ENCODE measurements around the gene ST6GALNAC5. TPM values are rescaled to one million over a fixed set of nuclear protein-coding genes. Genes with fewer than 3 reads are reported as not detected.
"Not testable (repeated sequence)": the region's sequence is repeated elsewhere in the genome, so short reads cannot be mapped to it uniquely, and the experiment has no call there.

The ST6GALNAC5 gene
- total RNA-seq, 2 experiments from 2014 or later = not detected

DNA sequence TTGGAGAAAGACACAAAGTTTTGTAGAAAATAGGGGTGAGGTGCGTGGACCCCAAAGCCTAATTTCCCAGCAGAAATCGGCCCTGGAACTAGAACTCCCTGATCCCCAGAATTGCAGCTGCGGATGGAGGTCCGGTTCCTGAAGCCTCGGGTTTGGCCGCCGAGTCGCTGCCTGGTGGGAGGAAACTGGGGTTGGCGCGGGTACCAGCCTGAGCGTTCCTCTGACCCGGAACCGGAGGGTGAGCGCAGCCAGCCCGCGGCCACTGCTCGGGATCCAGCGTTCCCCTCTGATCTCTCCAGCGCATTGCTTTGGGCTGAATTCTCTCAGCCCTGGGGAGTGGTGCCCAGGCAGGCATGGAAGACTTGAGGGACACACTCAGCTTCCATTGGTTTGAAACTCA is 1.6 kb downstream of the ST6GALNAC5 start:
- peaks cover 51% of the 10 kb centered on the region for H3K27me3 Mint-ChIP-seq
- intact Hi-C loops (cut with DNase I, micrococcal nuclease) = loop anchor here in 1 of 2 experiments (10.0 kb wide), 1 partner anchor 714 kb away; no protein-coding TSS in a partner anchor
- H3K9me3 Mint-ChIP-seq (ENCODE audit: low read depth) = no peaks in the 10 kb centered on the region
- DNase-seq (peak; percentile 8), ATAC-seq (no peak)
- H3K27ac Mint-ChIP-seq = no peak overlapping the region
- peak overlapping the region; percentile 30 for H3K4me3 Mint-ChIP-seq
- peaks cover 7% of the 10 kb centered on the region for H3K4me1 Mint-ChIP-seq
- CTCF ChIA-PET = no interaction called here
- POLR2A ChIA-PET = no interaction called here
- H3K36me3 Mint-ChIP-seq (ENCODE audit: low read depth) = no peaks in the 10 kb centered on the region

DNA sequence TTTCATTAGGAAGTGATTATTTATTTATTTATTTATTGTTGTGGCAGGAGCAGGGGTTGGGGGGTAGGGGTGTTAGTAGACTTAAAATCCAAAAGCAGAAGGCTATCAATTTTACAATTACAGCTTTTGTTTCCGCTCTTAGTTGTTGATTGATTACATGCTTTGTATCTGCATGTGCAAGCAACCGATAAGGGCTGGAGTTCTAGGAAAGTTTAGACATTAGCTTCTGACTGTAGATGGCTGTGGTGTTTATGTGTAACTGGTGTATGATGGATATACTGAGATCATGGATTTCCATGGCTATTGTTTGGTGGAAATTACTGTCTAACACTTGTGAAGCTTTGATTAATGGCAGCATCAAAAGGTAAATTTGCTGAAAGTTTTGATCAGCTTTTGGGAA is 2.8 kb downstream of the ST6GALNAC5 start:
- H3K27ac Mint-ChIP-seq = no peak overlapping the region
- CTCF ChIA-PET = no interaction called here
- intact Hi-C loops (cut with DNase I, micrococcal nuclease) = no loop called here
- POLR2A ChIA-PET = no interaction called here
- no peak overlapping the region for H3K4me3 Mint-ChIP-seq
- DNase-seq = no peak
- peaks cover 47% of the 10 kb centered on the region for H3K27me3 Mint-ChIP-seq
- no peaks in the 10 kb centered on the region for H3K9me3 Mint-ChIP-seq (ENCODE audit: low read depth)
- peaks cover 7% of the 10 kb centered on the region for H3K4me1 Mint-ChIP-seq
- no peak for ATAC-seq
- H3K36me3 Mint-ChIP-seq (ENCODE audit: low read depth) = no peaks in the 10 kb centered on the region

DNA sequence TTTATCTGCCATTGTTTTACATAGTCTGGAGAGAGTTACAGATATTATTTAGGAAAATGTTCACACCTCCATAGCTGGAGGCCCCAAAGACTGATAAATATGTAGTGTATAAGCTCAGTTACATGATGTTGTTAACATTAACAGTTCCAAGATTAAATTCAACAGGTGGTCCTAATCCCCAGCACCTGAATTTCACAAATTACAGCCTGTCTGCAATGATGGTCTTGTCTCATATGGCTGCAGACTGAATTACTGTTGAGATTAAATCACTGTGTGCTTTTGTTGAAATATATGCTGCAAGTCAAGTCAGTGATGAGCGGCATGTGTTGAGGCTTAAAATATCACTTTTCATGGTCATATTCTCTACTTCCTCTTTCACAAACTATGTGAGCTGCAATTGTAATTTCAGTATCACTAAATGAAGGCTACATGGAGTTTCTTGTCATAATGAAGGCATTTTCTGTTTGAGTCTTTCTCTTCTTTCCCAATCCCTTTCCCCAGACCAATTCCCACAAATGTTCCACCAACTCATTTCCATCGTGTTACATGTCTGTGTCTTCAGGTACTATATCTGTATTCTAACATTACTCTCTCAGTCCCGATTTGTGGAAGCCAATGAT is 4.2 kb downstream of the ST6GALNAC5 start:
- H3K27ac Mint-ChIP-seq = no peak overlapping the region
- peaks cover 35% of the 10 kb centered on the region for H3K27me3 Mint-ChIP-seq
- POLR2A ChIA-PET = no interaction called here

DNA sequence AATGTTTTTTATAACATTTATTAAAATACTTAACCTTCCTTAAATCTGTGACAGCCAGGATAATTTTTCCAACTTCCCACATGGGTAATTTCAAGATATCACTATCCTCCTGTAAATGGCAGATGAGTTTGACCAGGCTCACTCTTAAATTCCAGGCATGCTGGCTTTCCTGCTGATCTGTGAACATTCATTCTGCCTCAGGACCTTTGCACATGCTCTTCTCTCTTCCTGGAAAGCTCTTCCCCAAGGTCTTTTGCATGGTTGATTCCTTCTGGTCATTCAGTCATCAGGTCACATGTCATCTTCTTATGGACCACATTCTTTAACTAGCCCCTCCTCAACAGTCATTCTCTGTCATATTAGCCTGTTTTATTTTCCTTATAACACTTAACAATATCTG is 5.7 kb downstream of the ST6GALNAC5 start:
- H3K9me3 Mint-ChIP-seq (ENCODE audit: low read depth) = no peaks in the 10 kb centered on the region
- DNase-seq (no peak), ATAC-seq (no peak)
- H3K27ac Mint-ChIP-seq = no peak overlapping the region
- H3K36me3 Mint-ChIP-seq (ENCODE audit: low read depth) = no peaks in the 10 kb centered on the region
- ChIA-PET POLR2A (no interaction called here), CTCF (no interaction called here)
- peaks cover 5% of the 10 kb centered on the region for H3K4me1 Mint-ChIP-seq
- peaks cover 27% of the 10 kb centered on the region for H3K27me3 Mint-ChIP-seq
- H3K4me3 Mint-ChIP-seq = no peak overlapping the region
- intact Hi-C loops (cut with DNase I, micrococcal nuclease) = no loop called here

More for the DNA sequence above, 4.2 kb downstream of the ST6GALNAC5 start:
- Mint-ChIP-seq H3K9me3 (ENCODE audit: low read depth) (no peaks in the 10 kb centered on the region), H3K4me3 (no peak overlapping the region), H3K36me3 (ENCODE audit: low read depth) (no peaks in the 10 kb centered on the region), H3K4me1 (peaks cover 7% of the 10 kb centered on the region)
- DNase-seq (no peak), ATAC-seq (no peak)
- CTCF ChIA-PET = interaction anchor here (0.7 kb wide), 1 partner anchor 187 kb away, joined by 3 read pairs; no protein-coding TSS in a partner anchor
- intact Hi-C loops (cut with DNase I, micrococcal nuclease) = no loop called here

DNA sequence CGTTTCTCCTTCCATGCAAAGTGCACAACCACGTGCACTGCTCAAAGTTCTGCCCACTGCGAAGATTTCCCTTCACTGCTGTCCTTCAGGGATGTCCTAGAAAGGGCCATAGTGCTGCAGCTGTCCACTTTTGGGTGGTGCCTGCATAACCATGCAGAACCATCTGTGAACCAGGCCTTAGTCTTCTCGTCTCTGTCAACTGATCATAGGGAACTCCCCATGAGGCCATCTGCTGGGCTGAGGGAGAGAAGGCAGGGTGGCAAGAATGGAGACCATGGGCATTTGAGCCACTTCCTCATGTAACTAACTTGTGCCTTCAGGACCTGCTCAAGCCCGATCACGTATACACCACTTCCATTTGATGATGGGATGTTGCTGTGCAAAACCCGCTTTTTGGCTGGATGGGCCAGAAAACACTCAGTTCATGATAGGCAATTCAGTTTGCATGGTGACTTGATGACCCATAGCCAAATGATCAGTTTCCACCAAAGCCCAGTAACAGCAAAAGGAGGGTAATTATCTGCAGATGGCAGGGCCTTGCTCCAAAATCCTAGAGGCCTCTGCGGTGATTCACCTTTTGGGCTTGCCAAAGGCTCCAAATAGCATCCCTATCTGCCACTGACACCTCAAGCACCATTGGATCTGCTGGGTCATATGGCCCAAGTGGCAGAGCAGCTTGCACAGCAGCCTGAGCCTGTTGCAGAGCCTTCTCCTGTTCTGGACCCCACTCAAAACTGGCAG is 9.5 kb downstream of the ST6GALNAC5 start:
- CTCF ChIA-PET = no interaction called here
- no peak overlapping the region for H3K27ac Mint-ChIP-seq
- intact Hi-C loops (cut with DNase I, micrococcal nuclease) = no loop called here
- no peak for DNase-seq
- no peaks in the 10 kb centered on the region for H3K36me3 Mint-ChIP-seq (ENCODE audit: low read depth)
- ATAC-seq = no peak
- POLR2A ChIA-PET = no interaction called here
- no peak overlapping the region for H3K4me3 Mint-ChIP-seq
- H3K4me1 Mint-ChIP-seq = no peaks in the 10 kb centered on the region
- H3K27me3 Mint-ChIP-seq = peaks cover 6% of the 10 kb centered on the region
- H3K9me3 Mint-ChIP-seq (ENCODE audit: low read depth) = no peaks in the 10 kb centered on the region

DNA sequence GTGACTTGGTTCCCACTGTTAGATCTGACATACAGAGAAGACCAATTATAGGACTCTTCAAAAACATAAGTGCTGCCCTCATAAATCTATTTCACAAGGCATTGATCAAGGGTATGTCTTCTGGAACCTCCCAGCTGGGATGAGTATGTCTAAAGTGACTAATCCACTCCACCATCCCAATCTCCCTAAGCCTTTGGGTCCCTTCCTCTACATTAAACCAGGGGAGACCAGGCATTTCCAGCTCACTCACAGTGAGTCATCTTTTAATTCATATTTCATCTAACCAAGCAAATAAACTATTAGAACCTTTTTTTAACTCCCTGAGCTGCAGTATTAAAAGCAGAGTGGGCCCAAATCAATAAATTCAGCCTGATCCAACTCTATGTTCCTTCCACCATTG is 11.7 kb downstream of the ST6GALNAC5 start:
- H3K27ac Mint-ChIP-seq; DNase-seq; H3K4me3 Mint-ChIP-seq; H3K36me3 Mint-ChIP-seq (ENCODE audit: low read depth); H3K4me1 Mint-ChIP-seq; CTCF ChIA-PET; intact Hi-C loops (cut with DNase I, micrococcal nuclease); H3K27me3 Mint-ChIP-seq; POLR2A ChIA-PET; ATAC-seq; H3K9me3 Mint-ChIP-seq (ENCODE audit: low read depth): not testable (repeated sequence)

DNA sequence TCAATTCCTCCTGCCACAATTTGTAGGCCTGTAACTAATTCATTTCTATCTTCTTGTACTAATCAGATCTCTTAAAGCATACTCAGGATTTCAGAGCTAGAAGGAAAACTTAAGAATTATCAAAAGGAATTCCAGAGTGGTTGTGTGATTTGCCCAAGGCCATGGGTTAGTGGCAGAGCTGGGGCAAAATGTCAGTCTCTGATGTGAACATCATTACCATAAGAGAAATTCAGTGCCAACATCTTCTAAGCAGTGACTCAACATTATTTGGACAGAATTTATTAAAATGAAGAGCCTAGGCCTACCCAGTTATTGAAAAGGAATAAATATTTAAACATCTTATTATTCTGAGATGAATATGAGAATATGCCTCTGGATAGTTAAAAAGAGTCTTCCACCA is 14.5 kb downstream of the ST6GALNAC5 start:
- intact Hi-C loops (cut with DNase I, micrococcal nuclease) = no loop called here
- no peaks in the 10 kb centered on the region for H3K36me3 Mint-ChIP-seq (ENCODE audit: low read depth)
- DNase-seq (no peak), ATAC-seq (no peak)
- H3K4me1 Mint-ChIP-seq = no peaks in the 10 kb centered on the region
- H3K9me3 Mint-ChIP-seq (ENCODE audit: low read depth) = no peaks in the 10 kb centered on the region
- POLR2A ChIA-PET = no interaction called here
- CTCF ChIA-PET = no interaction called here
- no peak overlapping the region for H3K4me3 Mint-ChIP-seq
- H3K27me3 Mint-ChIP-seq = peaks cover 2% of the 10 kb centered on the region
- no peak overlapping the region for H3K27ac Mint-ChIP-seq

DNA sequence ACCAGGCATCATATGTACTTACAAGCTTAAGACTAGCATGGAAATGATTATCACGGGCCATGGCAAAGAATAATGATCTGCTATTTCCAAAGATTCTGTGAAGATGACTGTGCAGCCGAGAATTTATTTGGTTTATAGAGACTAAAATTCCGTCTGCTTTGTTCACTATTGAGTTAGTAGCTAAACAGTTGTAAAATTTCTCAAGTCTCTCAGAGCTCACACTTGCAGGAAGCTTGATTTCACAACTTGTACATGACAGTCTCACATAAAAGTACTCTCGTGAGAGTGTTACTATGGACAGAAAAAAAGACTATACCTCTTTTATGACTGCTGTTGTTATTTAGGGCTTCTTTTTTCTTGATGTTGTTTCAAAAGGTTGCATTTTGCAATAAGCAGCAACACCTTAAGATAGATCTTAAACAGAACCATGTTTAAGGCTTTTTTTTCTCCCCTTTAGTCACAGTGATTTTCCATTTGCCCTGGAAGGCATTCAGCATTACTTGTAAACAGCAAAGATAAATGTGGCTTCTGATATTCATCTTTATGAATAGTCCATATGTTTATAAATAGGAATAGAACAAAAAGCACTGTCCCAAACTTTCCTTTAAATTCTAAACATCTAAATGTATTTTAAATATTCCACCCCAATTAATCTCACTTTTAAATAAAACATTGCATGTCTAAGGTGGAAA is 24.8 kb downstream of the ST6GALNAC5 start:
- H3K27ac Mint-ChIP-seq = no peak overlapping the region
- DNase-seq (no peak), ATAC-seq (no peak)
- no peaks in the 10 kb centered on the region for H3K36me3 Mint-ChIP-seq (ENCODE audit: low read depth)
- peaks cover 12% of the 10 kb centered on the region for H3K27me3 Mint-ChIP-seq
- no peak overlapping the region for H3K4me3 Mint-ChIP-seq
- no peaks in the 10 kb centered on the region for H3K9me3 Mint-ChIP-seq (ENCODE audit: low read depth)
- H3K4me1 Mint-ChIP-seq = no peaks in the 10 kb centered on the region
- CTCF ChIA-PET = no interaction called here
- intact Hi-C loops (cut with DNase I, micrococcal nuclease) = no loop called here
- POLR2A ChIA-PET = no interaction called here

DNA sequence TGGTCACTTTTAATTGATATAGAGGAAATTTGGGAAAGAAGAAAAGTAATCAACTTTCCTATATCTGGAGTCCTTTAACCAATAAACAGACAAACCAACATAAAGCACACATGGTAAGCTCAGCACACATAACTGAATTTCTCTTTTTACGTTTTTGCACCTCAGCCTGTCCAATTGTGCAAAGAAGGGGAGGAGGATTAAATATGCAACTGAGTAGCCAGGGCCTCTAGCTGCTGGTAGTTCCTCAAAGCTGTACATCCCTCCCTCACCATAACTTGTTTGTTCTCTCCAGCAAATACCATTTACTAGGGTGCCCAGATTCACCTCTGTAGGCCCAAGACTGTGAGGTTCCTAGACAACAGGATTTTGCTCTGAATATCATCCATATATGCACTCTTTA is 25.4 kb downstream of the ST6GALNAC5 start:
- H3K27me3 Mint-ChIP-seq = peaks cover 12% of the 10 kb centered on the region
- DNase-seq = no peak
- ChIA-PET POLR2A (no interaction called here), CTCF (no interaction called here)
- no peak for ATAC-seq
- H3K27ac Mint-ChIP-seq = no peak overlapping the region
- no peak overlapping the region for H3K4me3 Mint-ChIP-seq
- intact Hi-C loops (cut with DNase I, micrococcal nuclease) = no loop called here
- no peaks in the 10 kb centered on the region for H3K9me3 Mint-ChIP-seq (ENCODE audit: low read depth)
- no peaks in the 10 kb centered on the region for H3K4me1 Mint-ChIP-seq
- H3K36me3 Mint-ChIP-seq (ENCODE audit: low read depth) = no peaks in the 10 kb centered on the region

DNA sequence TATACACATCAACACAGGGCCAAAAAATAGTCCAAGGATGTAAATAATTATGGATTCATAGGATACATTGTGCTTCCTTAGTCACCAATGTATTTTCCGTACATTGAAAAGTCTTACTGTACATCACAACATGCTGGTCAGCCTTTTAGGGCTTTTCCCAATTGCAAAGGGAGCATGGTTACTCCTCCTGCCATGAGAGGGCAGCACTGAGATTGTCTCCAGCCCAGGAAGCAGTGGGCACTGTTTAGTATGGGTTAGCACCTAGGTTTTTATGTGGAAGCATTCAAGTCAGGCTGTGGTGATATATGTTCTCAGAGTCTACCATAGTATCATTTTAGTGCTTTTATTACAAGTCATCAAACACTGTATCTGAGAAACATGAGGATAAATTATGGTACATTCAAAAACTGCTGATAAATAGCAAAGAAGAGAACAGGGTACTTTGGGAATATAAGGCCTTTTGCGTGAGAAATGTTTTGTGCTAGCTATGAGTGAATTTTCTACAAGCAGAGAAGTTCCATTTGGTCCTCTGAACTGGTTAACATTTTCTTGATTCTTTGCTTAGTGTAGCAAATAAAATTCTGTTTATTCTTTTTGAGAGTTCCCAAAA is 34.0 kb downstream of the ST6GALNAC5 start:
- CTCF ChIA-PET = no interaction called here
- POLR2A ChIA-PET = no interaction called here
- no peaks in the 10 kb centered on the region for H3K36me3 Mint-ChIP-seq (ENCODE audit: low read depth)
- intact Hi-C loops (cut with DNase I, micrococcal nuclease) = loop anchor here (2.0 to 5.0 kb wide), 4 partner anchors 226 to 1211 kb away; no protein-coding TSS in a partner anchor
- ATAC-seq = peak; percentile 86
- no peak overlapping the region for H3K4me3 Mint-ChIP-seq
- H3K27ac Mint-ChIP-seq = no peak overlapping the region
- DNase-seq = peak; percentile 53
- H3K27me3 Mint-ChIP-seq = no peaks in the 10 kb centered on the region
- H3K4me1 Mint-ChIP-seq = no peaks in the 10 kb centered on the region
- H3K9me3 Mint-ChIP-seq (ENCODE audit: low read depth) = no peaks in the 10 kb centered on the region

DNA sequence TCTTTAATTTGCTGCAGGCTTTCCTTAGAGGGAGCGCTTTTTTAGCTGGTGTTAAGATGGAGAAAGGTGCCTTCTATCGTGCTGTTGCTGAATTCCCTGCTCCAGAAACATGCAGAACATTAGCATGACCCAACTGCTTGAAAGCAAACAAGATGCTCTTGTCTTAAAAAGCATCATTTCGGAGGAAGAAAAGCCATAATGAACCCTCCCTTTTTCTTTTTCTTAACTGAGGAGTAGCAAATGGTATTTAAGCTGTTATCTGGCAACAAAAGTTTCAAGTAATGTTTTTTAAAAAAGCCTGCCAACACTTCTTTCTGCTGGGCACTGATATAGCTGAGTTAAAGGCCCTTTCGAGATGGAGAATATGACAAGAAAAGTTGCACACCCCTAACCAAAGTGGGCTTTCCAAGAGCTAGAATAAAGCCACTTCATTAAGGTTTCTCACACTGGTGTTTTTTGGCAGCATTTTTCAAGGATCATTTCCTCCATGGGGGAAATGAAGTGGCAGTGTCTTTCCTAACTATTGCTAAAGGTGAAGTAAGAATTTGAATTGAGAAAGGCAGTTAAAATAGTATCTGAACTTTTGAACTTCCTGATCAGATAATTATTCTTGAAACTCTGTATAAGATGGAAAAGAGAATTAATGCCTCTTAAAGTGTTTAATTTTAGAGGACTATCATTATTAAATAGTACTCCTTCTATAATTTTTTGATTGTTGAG is 38.8 kb downstream of the ST6GALNAC5 start:
- no peak for DNase-seq
- CTCF ChIA-PET = no interaction called here
- H3K27ac Mint-ChIP-seq = no peak overlapping the region
- POLR2A ChIA-PET = no interaction called here
- no peaks in the 10 kb centered on the region for H3K27me3 Mint-ChIP-seq
- H3K4me1 Mint-ChIP-seq = no peaks in the 10 kb centered on the region
- intact Hi-C loops (cut with DNase I, micrococcal nuclease) = no loop called here
- H3K4me3 Mint-ChIP-seq = no peak overlapping the region
- H3K36me3 Mint-ChIP-seq (ENCODE audit: low read depth) = no peaks in the 10 kb centered on the region
- H3K9me3 Mint-ChIP-seq (ENCODE audit: low read depth) = peaks cover 4% of the 10 kb centered on the region
- no peak for ATAC-seq

All from activated CD4-positive, alpha-beta T cell treated with anti-CD3 and anti-CD28 coated beads for 36 hours (primary cell).